Measurements from ENCODE around the gene UBE4B. TPM values are rescaled to one million over a fixed set of nuclear protein-coding genes. Genes with fewer than 3 reads are reported as not detected.

Gene UBE4B
- total and polyA plus RNA-seq, 2 of the 13 experiments (the other 11 are each of a cell fraction or from before 2014, with no cell fraction given) = 15.2 to 24.8 TPM

- no peak for TF ChIP-seq KDM4B (CRISPR knock-in tag; IDR thresholded peaks at IDR 0.05)
- TF ChIP-seq ZNF44 (CRISPR knock-in tag; IDR thresholded peaks at IDR 0.05) = no peak
- TF ChIP-seq, protein P1, sequence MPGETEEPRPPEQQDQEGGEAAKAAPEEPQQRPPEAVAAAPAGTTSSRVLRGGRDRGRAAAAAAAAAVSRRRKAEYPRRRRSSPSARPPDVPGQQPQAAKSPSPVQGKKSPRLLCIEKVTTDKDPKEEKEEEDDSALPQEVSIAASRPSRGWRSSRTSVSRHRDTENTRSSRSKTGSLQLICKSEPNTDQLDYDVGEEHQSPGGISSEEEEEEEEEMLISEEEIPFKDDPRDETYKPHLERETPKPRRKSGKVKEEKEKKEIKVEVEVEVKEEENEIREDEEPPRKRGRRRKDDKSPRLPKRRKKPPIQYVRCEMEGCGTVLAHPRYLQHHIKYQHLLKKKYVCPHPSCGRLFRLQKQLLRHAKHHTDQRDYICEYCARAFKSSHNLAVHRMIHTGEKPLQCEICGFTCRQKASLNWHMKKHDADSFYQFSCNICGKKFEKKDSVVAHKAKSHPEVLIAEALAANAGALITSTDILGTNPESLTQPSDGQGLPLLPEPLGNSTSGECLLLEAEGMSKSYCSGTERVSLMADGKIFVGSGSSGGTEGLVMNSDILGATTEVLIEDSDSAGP (CRISPR knock-in tag; IDR thresholded peaks at IDR 0.05; ENCODE audit: borderline replicate concordance) = no peak; the same call in 1 of the 2 replicates
- TF ChIP-seq ARHGAP35 (CRISPR knock-in tag; IDR thresholded peaks at IDR 0.05; ENCODE audit: borderline replicate concordance) = 0 out of 2 replicates have a peak, but pooled peaks have one; percentile 23
- TF ChIP-seq SKI (IDR thresholded peaks at IDR 0.05; ENCODE audit: partially characterized antibody) = peak; percentile 83
- TF ChIP-seq ZNF660 (CRISPR knock-in tag; IDR thresholded peaks at IDR 0.05; ENCODE audit: borderline replicate concordance, low read depth) = no peak
- no peak for TF ChIP-seq MAFF (IDR thresholded peaks at IDR 0.05; ENCODE audit: low read depth, low read length)
- peak; percentile 2; the same call in 1 of the 2 replicates for TF ChIP-seq IRF2 (CRISPR knock-in tag; IDR thresholded peaks at IDR 0.05)
- TF ChIP-seq, protein P2, sequence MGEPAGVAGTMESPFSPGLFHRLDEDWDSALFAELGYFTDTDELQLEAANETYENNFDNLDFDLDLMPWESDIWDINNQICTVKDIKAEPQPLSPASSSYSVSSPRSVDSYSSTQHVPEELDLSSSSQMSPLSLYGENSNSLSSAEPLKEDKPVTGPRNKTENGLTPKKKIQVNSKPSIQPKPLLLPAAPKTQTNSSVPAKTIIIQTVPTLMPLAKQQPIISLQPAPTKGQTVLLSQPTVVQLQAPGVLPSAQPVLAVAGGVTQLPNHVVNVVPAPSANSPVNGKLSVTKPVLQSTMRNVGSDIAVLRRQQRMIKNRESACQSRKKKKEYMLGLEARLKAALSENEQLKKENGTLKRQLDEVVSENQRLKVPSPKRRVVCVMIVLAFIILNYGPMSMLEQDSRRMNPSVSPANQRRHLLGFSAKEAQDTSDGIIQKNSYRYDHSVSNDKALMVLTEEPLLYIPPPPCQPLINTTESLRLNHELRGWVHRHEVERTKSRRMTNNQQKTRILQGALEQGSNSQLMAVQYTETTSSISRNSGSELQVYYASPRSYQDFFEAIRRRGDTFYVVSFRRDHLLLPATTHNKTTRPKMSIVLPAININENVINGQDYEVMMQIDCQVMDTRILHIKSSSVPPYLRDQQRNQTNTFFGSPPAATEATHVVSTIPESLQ (CRISPR knock-in tag; conservative IDR thresholded peaks at IDR 0.05) = no peak
- no peak; the same call in 1 of the 2 replicates for TF ChIP-seq ZNF670 (CRISPR knock-in tag; IDR thresholded peaks at IDR 0.05; ENCODE audit: borderline replicate concordance)
- no peak for TF ChIP-seq ZEB1 (IDR thresholded peaks at IDR 0.05; ENCODE audit: insufficient replicate concordance, low read depth)
- no peak for TF ChIP-seq ZNF737 (CRISPR knock-in tag; IDR thresholded peaks at IDR 0.05; ENCODE audit: borderline replicate concordance)
- no peak for TF ChIP-seq ADNP (CRISPR knock-in tag; IDR thresholded peaks at IDR 0.05)
- TF ChIP-seq POGZ (CRISPR knock-in tag; IDR thresholded peaks at IDR 0.05) = peak; percentile 36
- peak; percentile 70; the same call in 1 of the 2 replicates for TF ChIP-seq TFE3 (CRISPR knock-in tag; IDR thresholded peaks at IDR 0.05)
- no peak for TF ChIP-seq TBP (CRISPR knock-in tag; IDR thresholded peaks at IDR 0.05)
- TF ChIP-seq ZBTB3 (CRISPR knock-in tag; IDR thresholded peaks at IDR 0.05; ENCODE audit: borderline replicate concordance, low read depth) = no peak
- TF ChIP-seq NR2C2 (CRISPR knock-in tag; IDR thresholded peaks at IDR 0.05; ENCODE audit: borderline replicate concordance) = peak; percentile 12; the same call in 1 of the 2 replicates
- TF ChIP-seq ZBTB42 (CRISPR knock-in tag; IDR thresholded peaks at IDR 0.05) = no peak
- TF ChIP-seq TCF7 (IDR thresholded peaks at IDR 0.05; ENCODE audit: low read depth) = no peak
- TF ChIP-seq, protein P3, sequence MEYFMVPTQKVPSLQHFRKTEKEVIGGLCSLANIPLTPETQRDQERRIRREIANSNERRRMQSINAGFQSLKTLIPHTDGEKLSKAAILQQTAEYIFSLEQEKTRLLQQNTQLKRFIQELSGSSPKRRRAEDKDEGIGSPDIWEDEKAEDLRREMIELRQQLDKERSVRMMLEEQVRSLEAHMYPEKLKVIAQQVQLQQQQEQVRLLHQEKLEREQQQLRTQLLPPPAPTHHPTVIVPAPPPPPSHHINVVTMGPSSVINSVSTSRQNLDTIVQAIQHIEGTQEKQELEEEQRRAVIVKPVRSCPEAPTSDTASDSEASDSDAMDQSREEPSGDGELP (IDR thresholded peaks at IDR 0.05; ENCODE audit: borderline replicate concordance, low read depth) = no peak
- TF ChIP-seq GATA4 (IDR thresholded peaks at IDR 0.05; ENCODE audit: borderline replicate concordance, low read depth) = no peak
- peak; percentile 44; the same call in 1 of the 2 replicates for TF ChIP-seq HDAC2 (CRISPR knock-in tag; IDR thresholded peaks at IDR 0.05)
- no peak for TF ChIP-seq TCF12 (IDR thresholded peaks at IDR 0.05)
- TF ChIP-seq TCF12 (CRISPR knock-in tag; IDR thresholded peaks at IDR 0.05) = 0 out of 2 replicates have a peak, but pooled peaks have one; percentile 37
These were observed at the start of gene UBE4B (continued) for GRCh38 chr1:10032590-10033358.

Data from HepG2 (cell line).